A549 (cell line): ENCODE measurements around the gene TRO. TPM values are rescaled to one million over a fixed set of nuclear protein-coding genes. Genes with fewer than 3 reads are reported as not detected.

Experiments used
- ATAC-seq, 2 experiments: fragments of 200-7000 bp in 1 of 2; fragments of >200 bp in 1 of 2; cut with Nextera tagmentation in 1 of 2; cut with Tn5 transposase in 1 of 2; 3 replicates each; pipeline versions ENCODE4 v1.8.0 to v1.9.1; 2018 to 2020; ENCODE audit warnings: mild to moderate bottlenecking in 1 of 2, moderate library complexity in 1 of 2
- CTCF ChIA-PET: fragments of 300-600 bp; sonication (Branson Sonifier 250); formaldehyde crosslinking; extraction: SDS; loops from one replicate; lab custom pipeline; 2021; ENCODE audit warnings: antibody characterized with exemption, inconsistent platforms; lab: Yijun Ruan, JAX
- POLR2A ChIA-PET: fragments of 350-600 bp; formaldehyde crosslinking; extraction: SDS; loops from one replicate; lab custom pipeline; 2021; ENCODE audit warnings: antibody characterized with exemption, inconsistent platforms; lab: Yijun Ruan, JAX
- DNase-seq, 2 experiments: peaks; one replicate each; pipeline versions ENCODE4 v3.0.0 to v3.0.0-alpha.2; 2011 to 2016; ENCODE audit warnings: low read depth in 1 of 2, low spot score in 1 of 2
- FAIRE-seq: peaks from 2 replicates; lab custom pipeline; 2011; peaks lifted over from hg19 to GRCh38; lab: Jason Lieb, UNC
- H3K27ac ChIP-seq, 2 experiments: fragments of >200 bp; sonication (Bioruptor Twin); formaldehyde crosslinking; 3 replicates each; pipeline ENCODE4 v1.5.1; 2016 to 2017
- H3K4me1 ChIP-seq: fragments of >200 bp; sonication (Bioruptor Twin); formaldehyde crosslinking; 3 replicates; pipeline ENCODE4 v1.6.1; 2016
- H3K4me2 ChIP-seq: fragments of >200 bp; sonication (Bioruptor Twin); formaldehyde crosslinking; 3 replicates; pipeline ENCODE4 v1.6.1; 2016
- H3K4me3 ChIP-seq: fragments of >200 bp; sonication (Bioruptor Twin); formaldehyde crosslinking; 3 replicates; pipeline ENCODE4 v1.5.1; 2016
- H3K9me3 ChIP-seq: fragments of >200 bp; sonication (Bioruptor Twin); formaldehyde crosslinking; 3 replicates; pipeline ENCODE4 v1.6.1; 2016
- BHLHE40 ChIP-seq: IDR thresholded peaks from 2 replicates; pipeline ENCODE4 v1.6.1; 2012; ENCODE audit warnings: low read depth, low read length, inconsistent platforms
- CEBPB ChIP-seq, 2 experiments: fragments of >200 bp in 1 of 2; sonication (Bioruptor Twin) in 1 of 2; formaldehyde crosslinking in 1 of 2; IDR thresholded peaks; 2 replicates each; pipeline ENCODE4 v1.6.1; 2012 to 2016
- CHD2 ChIP-seq: fragments of 150-350 bp; IDR thresholded peaks from 2 replicates; pipeline ENCODE4 v1.6.1; 2014; ENCODE audit warnings: low read length; ENCODE audit not compliant: partially characterized antibody
- CHD4 ChIP-seq: fragments of 200-600 bp; sonication (generic); IDR thresholded peaks from 2 replicates; pipeline ENCODE4 v1.6.1; 2016; ENCODE audit warnings: antibody characterized with exemption, mild to moderate bottlenecking, borderline replicate concordance
- EP300 ChIP-seq, 2 experiments: fragments of >200 bp; sonication (Bioruptor Twin); formaldehyde crosslinking; IDR thresholded peaks; 2 replicates in 1 of 2; 3 replicates in 1 of 2; pipeline ENCODE4 v1.6.1; 2016 to 2017
- FOSB ChIP-seq: fragments of 250-450 bp; sonication (Bioruptor Pico); IDR thresholded peaks from 2 replicates; pipeline ENCODE4 v1.5.0; 2020; ENCODE audit warnings: mild to moderate bottlenecking, moderate library complexity
- FOXS1 ChIP-seq: fragments of 250-450 bp; sonication (Bioruptor Pico); IDR thresholded peaks from 2 replicates; pipeline ENCODE4 v1.5.0; 2020; ENCODE audit warnings: mild to moderate bottlenecking, moderate library complexity
- HOXA7 ChIP-seq: fragments of 250-450 bp; sonication (Bioruptor Pico); IDR thresholded peaks from 2 replicates; pipeline ENCODE4 v1.5.0; 2020; ENCODE audit warnings: mild to moderate bottlenecking, moderate library complexity
- JUN ChIP-seq, 2 experiments: fragments of >200 bp; sonication (Bioruptor Twin); formaldehyde crosslinking; IDR thresholded peaks; 2 replicates in 1 of 2; 3 replicates in 1 of 2; pipeline ENCODE4 v1.6.1; 2016 to 2017
- KDM1A ChIP-seq: fragments of 200-600 bp; sonication (generic); IDR thresholded peaks from 2 replicates; pipeline ENCODE4 v1.6.1; 2016; ENCODE audit warnings: low read depth, mild to moderate bottlenecking
- KDM5A ChIP-seq: fragments of 200-600 bp; sonication (generic); IDR thresholded peaks from 2 replicates; pipeline ENCODE4 v1.6.1; 2016; ENCODE audit warnings: antibody characterized with exemption, mild to moderate bottlenecking
- NFE2L2 ChIP-seq: fragments of 150-350 bp; conservative IDR thresholded peaks from 2 replicates; pipeline ENCODE4 v1.6.1; 2014; ENCODE audit warnings: low read length
- PHF8 ChIP-seq: fragments of 200-600 bp; sonication (generic); IDR thresholded peaks from 2 replicates; pipeline ENCODE4 v1.6.1; 2016; ENCODE audit warnings: low read depth, mild to moderate bottlenecking, antibody characterized with exemption, moderate library complexity, borderline replicate concordance
- RAD21 ChIP-seq, 2 experiments: fragments of >200 bp in 1 of 2; sonication (Bioruptor Twin) in 1 of 2; formaldehyde crosslinking in 1 of 2; IDR thresholded peaks in 1 of 2; conservative IDR thresholded peaks in 1 of 2; 2 replicates in 1 of 2; 3 replicates in 1 of 2; pipeline ENCODE4 v1.6.1; 2012 to 2018; ENCODE audit warnings: inconsistent platforms in 1 of 2
- RNF2 ChIP-seq: fragments of 200-600 bp; sonication (generic); IDR thresholded peaks from 2 replicates; pipeline ENCODE4 v1.6.1; 2016; ENCODE audit warnings: low read depth, mild to moderate bottlenecking, antibody characterized with exemption, moderate library complexity, borderline replicate concordance
- ZFP36 ChIP-seq: fragments of 450-650 bp; IDR thresholded peaks from 2 replicates; pipeline ENCODE4 v1.6.1; 2014; ENCODE audit warnings: borderline replicate concordance; ENCODE audit not compliant: partially characterized antibody
- WGBS: methylation state at CpG from one replicate; pipeline ENCODE4 v1.1.6; 2017; ENCODE audit errors: missing lambda C conversion rate; 5-methylcytosine and 5-hydroxymethylcytosine counted together
- polyA plus RNA-seq, 4 experiments: library from polyadenylated mRNA; depleted of rRNA in 3 of 4; stranded (reverse); fragments of >200 nt; fragmentation: RNase III in 1 of 4; extraction: RNeasy Plus Mini Kit Qiagen cat#74134 plus additional on column Dnase treatment in 1 of 4; gene quantifications; 2 replicates in 3 of 4; 3 replicates in 1 of 4; pipeline ENCODE4 v1.2.3, GENCODE V29; 2011 to 2017
- TF ChIP-seq, protein P1 (sequence below): IDR thresholded peaks from 2 replicates; pipeline ENCODE4 v1.6.1; 2012
- TF ChIP-seq, protein P2 (sequence below): IDR thresholded peaks from 2 replicates; pipeline ENCODE4 v1.6.1; 2012
- TF ChIP-seq, protein P3 (sequence below): fragments of 250-450 bp; sonication (Bioruptor Pico); IDR thresholded peaks from 2 replicates; pipeline ENCODE4 v1.5.0; 2021; ENCODE audit warnings: mild to moderate bottlenecking, moderate library complexity, borderline replicate concordance
- TF ChIP-seq, protein P4 (sequence below): fragments of 250-450 bp; sonication (Bioruptor Pico); IDR thresholded peaks from 2 replicates; pipeline ENCODE4 v1.5.0; 2020; ENCODE audit warnings: low read depth, mild to moderate bottlenecking, moderate library complexity
- TF ChIP-seq, protein P5 (sequence below): fragments of 200-600 bp; sonication (generic); IDR thresholded peaks from 2 replicates; pipeline ENCODE4 v1.6.1; 2016; ENCODE audit warnings: antibody characterized with exemption, mild to moderate bottlenecking, moderate library complexity
- TF ChIP-seq, protein P6 (sequence below): fragments of >200 bp; sonication (Bioruptor Twin); formaldehyde crosslinking; IDR thresholded peaks from 2 replicates; pipeline ENCODE4 v1.6.1; 2016
- TF ChIP-seq, protein P7 (sequence below): fragments of >200 bp; sonication (Bioruptor Twin); formaldehyde crosslinking; IDR thresholded peaks from 3 replicates; pipeline ENCODE4 v1.6.1; 2016

TRO gene
- polyA plus RNA-seq, 2 of the 4 experiments (the other 2 are of a cell fraction), result 1.4 TPM

DNA sequence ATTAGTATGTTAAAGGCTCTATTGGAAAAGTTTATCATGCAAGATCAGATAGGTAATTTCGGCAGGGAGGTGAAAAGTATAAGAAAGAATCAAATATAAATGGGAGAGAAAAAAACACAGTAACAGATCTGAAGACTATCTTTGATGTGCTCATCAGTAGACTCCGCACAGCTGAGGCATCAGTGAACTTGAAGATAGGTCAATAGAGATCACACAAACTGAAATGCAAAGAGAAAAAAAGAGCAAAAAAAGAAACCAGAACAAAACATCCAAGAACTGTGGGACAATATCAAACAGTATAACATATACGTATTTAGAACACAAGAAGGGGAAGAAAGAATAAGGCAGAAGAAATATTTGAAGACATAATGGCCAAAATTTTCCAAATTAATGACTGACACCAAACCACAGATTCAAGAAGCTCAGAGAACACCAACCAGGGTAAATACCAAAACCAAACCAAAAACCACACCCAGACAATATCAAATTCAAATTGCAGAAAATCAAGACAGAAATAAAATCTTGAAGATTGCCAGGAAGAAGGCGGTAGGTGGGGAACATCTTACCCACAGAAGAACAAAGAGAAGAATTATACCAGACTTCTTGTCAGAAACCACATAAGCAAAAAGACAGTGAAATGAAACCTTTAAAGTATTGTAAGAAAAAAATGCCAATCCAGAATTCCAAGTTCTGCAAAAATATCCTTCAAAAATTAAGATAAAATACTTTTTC, 44.3 kb downstream of the TRO start:
- DNase-seq, result no peak
- Histone ChIP-seq H3K9me3 (no peaks in the 10 kb centered on the region), H3K4me2 (no peak overlapping the region), H3K27ac (no peak overlapping the region), H3K4me3 (no peak overlapping the region), H3K4me1 (no peaks in the 10 kb centered on the region)
- POLR2A ChIA-PET, result no interaction called here
- CTCF ChIA-PET, result no interaction called here
- FAIRE-seq, result peak; percentile 54
- no peak for ATAC-seq
- TF ChIP-seq, protein P1, sequence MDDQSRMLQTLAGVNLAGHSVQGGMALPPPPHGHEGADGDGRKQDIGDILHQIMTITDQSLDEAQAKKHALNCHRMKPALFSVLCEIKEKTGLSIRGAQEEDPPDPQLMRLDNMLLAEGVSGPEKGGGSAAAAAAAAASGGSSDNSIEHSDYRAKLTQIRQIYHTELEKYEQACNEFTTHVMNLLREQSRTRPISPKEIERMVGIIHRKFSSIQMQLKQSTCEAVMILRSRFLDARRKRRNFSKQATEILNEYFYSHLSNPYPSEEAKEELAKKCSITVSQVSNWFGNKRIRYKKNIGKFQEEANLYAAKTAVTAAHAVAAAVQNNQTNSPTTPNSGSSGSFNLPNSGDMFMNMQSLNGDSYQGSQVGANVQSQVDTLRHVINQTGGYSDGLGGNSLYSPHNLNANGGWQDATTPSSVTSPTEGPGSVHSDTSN, result no peak
- TF ChIP-seq RNF2 (no peak), FOXS1 (CRISPR knock-in tag) (no peak), NFE2L2 (no peak), BHLHE40 (no peak), ZFP36 (no peak), KDM5A (no peak), RAD21 (conservative IDR thresholded peaks at IDR 0.05 in 1 of 2, IDR thresholded peaks at IDR 0.05 in 1 of 2) (no peak), PHF8 (no peak), CEBPB (IDR thresholded peaks at IDR 0.05) (no peak)
- TF ChIP-seq, protein P2, sequence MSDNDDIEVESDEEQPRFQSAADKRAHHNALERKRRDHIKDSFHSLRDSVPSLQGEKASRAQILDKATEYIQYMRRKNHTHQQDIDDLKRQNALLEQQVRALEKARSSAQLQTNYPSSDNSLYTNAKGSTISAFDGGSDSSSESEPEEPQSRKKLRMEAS, result no peak
- TF ChIP-seq, protein P3, sequence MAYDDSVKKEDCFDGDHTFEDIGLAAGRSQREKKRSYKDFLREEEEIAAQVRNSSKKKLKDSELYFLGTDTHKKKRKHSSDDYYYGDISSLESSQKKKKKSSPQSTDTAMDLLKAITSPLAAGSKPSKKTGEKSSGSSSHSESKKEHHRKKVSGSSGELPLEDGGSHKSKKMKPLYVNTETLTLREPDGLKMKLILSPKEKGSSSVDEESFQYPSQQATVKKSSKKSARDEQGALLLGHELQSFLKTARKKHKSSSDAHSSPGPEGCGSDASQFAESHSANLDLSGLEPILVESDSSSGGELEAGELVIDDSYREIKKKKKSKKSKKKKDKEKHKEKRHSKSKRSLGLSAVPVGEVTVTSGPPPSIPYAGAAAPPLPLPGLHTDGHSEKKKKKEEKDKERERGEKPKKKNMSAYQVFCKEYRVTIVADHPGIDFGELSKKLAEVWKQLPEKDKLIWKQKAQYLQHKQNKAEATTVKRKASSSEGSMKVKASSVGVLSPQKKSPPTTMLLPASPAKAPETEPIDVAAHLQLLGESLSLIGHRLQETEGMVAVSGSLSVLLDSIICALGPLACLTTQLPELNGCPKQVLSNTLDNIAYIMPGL (CRISPR knock-in tag), result no peak
- 34% methylated on average over 4 of the region's 4 CpGs for WGBS

DNA sequence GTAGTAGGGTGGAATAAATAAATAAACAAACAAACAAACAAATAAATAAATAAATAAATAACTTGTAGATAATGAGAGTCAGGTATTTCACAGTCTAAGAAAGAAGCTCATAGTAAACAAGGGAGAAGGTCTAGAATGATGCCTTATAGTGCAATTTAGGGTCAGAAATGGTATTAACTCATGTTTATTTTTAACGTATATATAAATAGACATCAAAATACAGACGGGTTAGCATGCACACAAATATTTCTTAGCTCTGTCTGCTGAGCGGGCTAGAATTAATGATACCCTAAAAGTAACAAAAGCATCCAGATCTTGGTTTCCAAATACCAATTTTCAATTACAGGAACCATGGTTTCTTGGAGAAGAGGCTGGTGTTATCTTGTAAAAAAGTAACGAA, 56.8 kb downstream of the TRO start:
- H3K4me1 ChIP-seq, result no peaks in the 10 kb centered on the region
- ChIA-PET POLR2A (interaction anchor here (0.6 kb wide), 1 partner anchor 17 kb away, joined by 3 read pairs; no protein-coding TSS in a partner anchor), CTCF (no interaction called here)
- peak; percentile 7 for FAIRE-seq
- TF ChIP-seq RNF2, result no peak
- no peak for TF ChIP-seq HOXA7
- no peak for TF ChIP-seq CHD2
- no peak for TF ChIP-seq ZFP36
- no peak for TF ChIP-seq BHLHE40
- TF ChIP-seq, protein P4, sequence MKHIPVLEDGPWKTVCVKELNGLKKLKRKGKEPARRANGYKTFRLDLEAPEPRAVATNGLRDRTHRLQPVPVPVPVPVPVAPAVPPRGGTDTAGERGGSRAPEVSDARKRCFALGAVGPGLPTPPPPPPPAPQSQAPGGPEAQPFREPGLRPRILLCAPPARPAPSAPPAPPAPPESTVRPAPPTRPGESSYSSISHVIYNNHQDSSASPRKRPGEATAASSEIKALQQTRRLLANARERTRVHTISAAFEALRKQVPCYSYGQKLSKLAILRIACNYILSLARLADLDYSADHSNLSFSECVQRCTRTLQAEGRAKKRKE, result no peak
- no peak for TF ChIP-seq EP300 (IDR thresholded peaks at IDR 0.05)
- no peak for TF ChIP-seq PHF8
- TF ChIP-seq CHD4, result no peak
- TF ChIP-seq, protein P5, sequence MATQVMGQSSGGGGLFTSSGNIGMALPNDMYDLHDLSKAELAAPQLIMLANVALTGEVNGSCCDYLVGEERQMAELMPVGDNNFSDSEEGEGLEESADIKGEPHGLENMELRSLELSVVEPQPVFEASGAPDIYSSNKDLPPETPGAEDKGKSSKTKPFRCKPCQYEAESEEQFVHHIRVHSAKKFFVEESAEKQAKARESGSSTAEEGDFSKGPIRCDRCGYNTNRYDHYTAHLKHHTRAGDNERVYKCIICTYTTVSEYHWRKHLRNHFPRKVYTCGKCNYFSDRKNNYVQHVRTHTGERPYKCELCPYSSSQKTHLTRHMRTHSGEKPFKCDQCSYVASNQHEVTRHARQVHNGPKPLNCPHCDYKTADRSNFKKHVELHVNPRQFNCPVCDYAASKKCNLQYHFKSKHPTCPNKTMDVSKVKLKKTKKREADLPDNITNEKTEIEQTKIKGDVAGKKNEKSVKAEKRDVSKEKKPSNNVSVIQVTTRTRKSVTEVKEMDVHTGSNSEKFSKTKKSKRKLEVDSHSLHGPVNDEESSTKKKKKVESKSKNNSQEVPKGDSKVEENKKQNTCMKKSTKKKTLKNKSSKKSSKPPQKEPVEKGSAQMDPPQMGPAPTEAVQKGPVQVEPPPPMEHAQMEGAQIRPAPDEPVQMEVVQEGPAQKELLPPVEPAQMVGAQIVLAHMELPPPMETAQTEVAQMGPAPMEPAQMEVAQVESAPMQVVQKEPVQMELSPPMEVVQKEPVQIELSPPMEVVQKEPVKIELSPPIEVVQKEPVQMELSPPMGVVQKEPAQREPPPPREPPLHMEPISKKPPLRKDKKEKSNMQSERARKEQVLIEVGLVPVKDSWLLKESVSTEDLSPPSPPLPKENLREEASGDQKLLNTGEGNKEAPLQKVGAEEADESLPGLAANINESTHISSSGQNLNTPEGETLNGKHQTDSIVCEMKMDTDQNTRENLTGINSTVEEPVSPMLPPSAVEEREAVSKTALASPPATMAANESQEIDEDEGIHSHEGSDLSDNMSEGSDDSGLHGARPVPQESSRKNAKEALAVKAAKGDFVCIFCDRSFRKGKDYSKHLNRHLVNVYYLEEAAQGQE, result no peak
- TF ChIP-seq, protein P6, sequence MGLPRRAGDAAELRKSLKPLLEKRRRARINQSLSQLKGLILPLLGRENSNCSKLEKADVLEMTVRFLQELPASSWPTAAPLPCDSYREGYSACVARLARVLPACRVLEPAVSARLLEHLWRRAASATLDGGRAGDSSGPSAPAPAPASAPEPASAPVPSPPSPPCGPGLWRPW, result no peak
- TF ChIP-seq, protein P7, sequence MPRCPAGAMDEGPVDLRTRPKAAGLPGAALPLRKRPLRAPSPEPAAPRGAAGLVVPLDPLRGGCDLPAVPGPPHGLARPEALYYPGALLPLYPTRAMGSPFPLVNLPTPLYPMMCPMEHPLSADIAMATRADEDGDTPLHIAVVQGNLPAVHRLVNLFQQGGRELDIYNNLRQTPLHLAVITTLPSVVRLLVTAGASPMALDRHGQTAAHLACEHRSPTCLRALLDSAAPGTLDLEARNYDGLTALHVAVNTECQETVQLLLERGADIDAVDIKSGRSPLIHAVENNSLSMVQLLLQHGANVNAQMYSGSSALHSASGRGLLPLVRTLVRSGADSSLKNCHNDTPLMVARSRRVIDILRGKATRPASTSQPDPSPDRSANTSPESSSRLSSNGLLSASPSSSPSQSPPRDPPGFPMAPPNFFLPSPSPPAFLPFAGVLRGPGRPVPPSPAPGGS, result no peak
- no peak for TF ChIP-seq FOSB (CRISPR knock-in tag)
- no peak for TF ChIP-seq FOXS1 (CRISPR knock-in tag)
- TF ChIP-seq KDM1A, result no peak
- no peak for TF ChIP-seq JUN (IDR thresholded peaks at IDR 0.05)
- TF ChIP-seq, all 56 proteins: peak for 0
- ATAC-seq (no peak), DNase-seq (no peak)
- Histone ChIP-seq H3K4me2 (no peak overlapping the region), H3K27ac (no peak overlapping the region), H3K9me3 (no peaks in the 10 kb centered on the region), H3K4me3 (no peak overlapping the region)
- 15% methylated on average over 4 of the region's 4 CpGs for WGBS
